Measurements from ENCODE around the gene MYO9A. TPM values are rescaled to one million over a fixed set of nuclear protein-coding genes. Genes with fewer than 3 reads are reported as not detected.

MYO9A gene
- total RNA-seq, 4 donors from 2014 or later, result 71.1 to 96.8 (median 80.8) TPM

DNA sequence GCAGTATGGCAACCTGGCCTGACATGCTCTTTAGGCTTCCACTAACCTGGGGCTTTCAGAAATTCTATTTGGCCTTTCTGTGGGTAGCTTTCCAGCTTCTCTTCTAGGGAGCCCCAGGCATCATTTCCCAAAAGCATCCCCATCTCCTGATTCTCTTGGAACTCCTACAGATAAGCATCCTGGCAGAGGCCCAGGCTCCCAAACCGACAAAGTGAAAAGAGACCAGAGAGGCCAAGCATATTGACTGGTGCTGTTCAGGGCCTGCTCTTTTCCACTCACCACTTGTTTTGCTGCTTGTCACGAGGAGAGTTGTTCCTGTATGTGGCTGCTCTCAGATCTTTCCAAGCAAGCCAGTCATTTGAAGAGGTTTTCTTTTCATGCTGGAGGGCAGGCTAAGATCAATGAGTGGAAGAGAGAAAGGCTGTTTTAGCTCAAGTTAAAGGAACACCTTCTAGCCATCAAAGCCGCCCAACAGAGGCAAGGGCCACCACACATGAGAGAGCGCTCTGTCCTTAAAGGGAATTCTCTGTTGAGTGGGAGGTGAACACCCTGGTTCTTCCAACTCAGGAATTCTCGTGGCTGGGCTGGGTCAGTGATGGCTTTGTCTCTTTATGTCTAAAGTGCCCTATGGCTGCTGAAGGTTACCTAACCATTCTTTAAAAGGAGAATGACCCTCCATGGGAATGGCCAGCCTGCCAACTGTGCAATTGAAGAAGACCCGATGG lies 338.7 kb downstream of the MYO9A start:
- intact Hi-C loops (cut with DNase I), result no loop called here
- H3K27ac ChIP-seq (replicated peaks in 1 of 4), result no peak overlapping the region
- H3K4me1 ChIP-seq, result peaks cover 0 to 6% (median 5%) of the 10 kb centered on the region in 4 donors
- no peak for DNase-seq (ENCODE audit: extremely low spot score)
- H3K27me3 ChIP-seq, result no peaks in the 10 kb centered on the region
- WGBS, result 89% methylated on average over 6 of the region's 6 CpGs
- H3K9me3 ChIP-seq, result no peaks in the 10 kb centered on the region
- TF ChIP-seq, protein P1, sequence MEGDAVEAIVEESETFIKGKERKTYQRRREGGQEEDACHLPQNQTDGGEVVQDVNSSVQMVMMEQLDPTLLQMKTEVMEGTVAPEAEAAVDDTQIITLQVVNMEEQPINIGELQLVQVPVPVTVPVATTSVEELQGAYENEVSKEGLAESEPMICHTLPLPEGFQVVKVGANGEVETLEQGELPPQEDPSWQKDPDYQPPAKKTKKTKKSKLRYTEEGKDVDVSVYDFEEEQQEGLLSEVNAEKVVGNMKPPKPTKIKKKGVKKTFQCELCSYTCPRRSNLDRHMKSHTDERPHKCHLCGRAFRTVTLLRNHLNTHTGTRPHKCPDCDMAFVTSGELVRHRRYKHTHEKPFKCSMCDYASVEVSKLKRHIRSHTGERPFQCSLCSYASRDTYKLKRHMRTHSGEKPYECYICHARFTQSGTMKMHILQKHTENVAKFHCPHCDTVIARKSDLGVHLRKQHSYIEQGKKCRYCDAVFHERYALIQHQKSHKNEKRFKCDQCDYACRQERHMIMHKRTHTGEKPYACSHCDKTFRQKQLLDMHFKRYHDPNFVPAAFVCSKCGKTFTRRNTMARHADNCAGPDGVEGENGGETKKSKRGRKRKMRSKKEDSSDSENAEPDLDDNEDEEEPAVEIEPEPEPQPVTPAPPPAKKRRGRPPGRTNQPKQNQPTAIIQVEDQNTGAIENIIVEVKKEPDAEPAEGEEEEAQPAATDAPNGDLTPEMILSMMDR (IDR thresholded peaks at IDR 0.05), result no peak
- no peak for TF ChIP-seq POLR2A (IDR thresholded peaks at IDR 0.05; ENCODE audit: low read depth)
- no peak for TF ChIP-seq POLR2AphosphoS5 (IDR thresholded peaks at IDR 0.05)
- no peak for TF ChIP-seq EP300 (IDR thresholded peaks at IDR 0.05)
- no peaks in the 10 kb centered on the region for H3K36me3 ChIP-seq
- no peak overlapping the region for H3K4me3 ChIP-seq

DNA sequence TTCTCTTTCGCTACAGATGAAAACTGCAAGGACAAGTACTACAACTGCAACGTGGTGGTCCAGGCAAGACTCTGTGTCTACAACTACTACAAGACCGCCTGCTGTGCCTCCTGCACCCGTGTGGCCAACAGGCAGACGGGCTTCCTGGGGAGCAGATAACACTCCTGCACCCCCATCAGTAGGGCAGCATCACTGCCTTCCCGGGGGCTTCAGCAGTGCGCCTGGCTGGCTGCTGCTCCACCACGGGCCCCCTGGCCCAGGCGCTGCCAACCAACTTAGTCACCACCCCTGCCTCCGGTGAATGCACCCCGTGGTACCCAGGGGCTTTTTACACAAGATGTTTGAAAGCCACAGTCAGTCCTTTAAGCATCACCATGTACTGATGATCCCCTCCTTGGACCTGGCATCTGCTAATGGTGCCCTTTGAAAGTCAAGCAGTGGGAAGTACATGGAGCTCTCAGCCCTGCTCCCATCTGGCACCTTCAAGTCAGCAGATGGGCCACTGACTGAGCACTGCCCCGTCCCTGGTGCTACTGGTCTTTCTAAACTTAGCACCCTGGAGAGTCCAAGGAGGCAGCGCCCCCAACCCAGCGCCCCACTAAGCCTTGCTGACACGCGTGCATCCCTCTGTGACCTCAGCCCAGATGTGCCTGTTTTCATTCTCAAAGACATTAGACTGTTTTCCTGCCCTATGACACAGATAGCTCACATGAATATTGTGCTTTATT lies 340.6 kb downstream of the MYO9A start:
- peaks cover 0 to 6% (median 5%) of the 10 kb centered on the region in 4 donors for H3K4me1 ChIP-seq
- no peaks in the 10 kb centered on the region for H3K9me3 ChIP-seq
- no peaks in the 10 kb centered on the region for H3K36me3 ChIP-seq
- H3K27ac ChIP-seq (replicated peaks in 1 of 4), result no peak overlapping the region
- no peaks in the 10 kb centered on the region for H3K27me3 ChIP-seq
- H3K4me3 ChIP-seq, result no peak overlapping the region
- WGBS, result 89% methylated on average over 8 of the region's 16 CpGs
- TF ChIP-seq, protein P1 (IDR thresholded peaks at IDR 0.05), result no peak
- TF ChIP-seq EP300 (IDR thresholded peaks at IDR 0.05), result no peak
- TF ChIP-seq POLR2A (IDR thresholded peaks at IDR 0.05; ENCODE audit: low read depth), result no peak
- no peak for TF ChIP-seq POLR2AphosphoS5 (IDR thresholded peaks at IDR 0.05)
- DNase-seq (ENCODE audit: extremely low spot score), result no peak
- intact Hi-C loops (cut with DNase I), result no loop called here

- Histone ChIP-seq H3K9me3 (no peaks in the 10 kb centered on the region), H3K4me3 (no peak overlapping the region), H3K27me3 (no peaks in the 10 kb centered on the region), H3K27ac (replicated peaks in 1 of 4) (no peak overlapping the region), H3K4me1 (peaks cover 0 to 6% (median 5%) of the 10 kb centered on the region in 4 donors), H3K36me3 (peaks cover 0 to 9% (median 0%) of the 10 kb centered on the region in 4 donors)
- intact Hi-C loops (cut with DNase I), result no loop called here
- TF ChIP-seq POLR2AphosphoS5 (IDR thresholded peaks at IDR 0.05), result no peak
- no peak for TF ChIP-seq POLR2A (IDR thresholded peaks at IDR 0.05; ENCODE audit: low read depth)
- TF ChIP-seq, protein P1 (IDR thresholded peaks at IDR 0.05), result no peak
- TF ChIP-seq EP300 (IDR thresholded peaks at IDR 0.05), result no peak
- no peak for DNase-seq (ENCODE audit: extremely low spot score)
- WGBS, result 53% methylated on average over 3 of the region's 3 CpGs
Measured at GRCh38 chr15:71776304-71776703, 341.6 kb downstream of the MYO9A start.

GRCh38 chr15:71775856-71776255 lies 342.1 kb downstream of the MYO9A start:
- TF ChIP-seq EP300 (IDR thresholded peaks at IDR 0.05) (no peak), POLR2AphosphoS5 (IDR thresholded peaks at IDR 0.05) (no peak), POLR2A (IDR thresholded peaks at IDR 0.05; ENCODE audit: low read depth) (no peak)
- TF ChIP-seq, protein P1 (IDR thresholded peaks at IDR 0.05), result no peak
- DNase-seq (ENCODE audit: extremely low spot score), result no peak
- peaks cover 0 to 6% (median 5%) of the 10 kb centered on the region in 4 donors for H3K4me1 ChIP-seq
- peaks cover 0 to 10% (median 0%) of the 10 kb centered on the region in 4 donors for H3K36me3 ChIP-seq
- H3K27me3 ChIP-seq, result no peaks in the 10 kb centered on the region
- no peak overlapping the region for H3K27ac ChIP-seq (replicated peaks in 1 of 4)
- no peak overlapping the region for H3K4me3 ChIP-seq
- intact Hi-C loops (cut with DNase I), result no loop called here
- H3K9me3 ChIP-seq, result no peaks in the 10 kb centered on the region
